GM15510 (cell line): ENCODE results near the gene SLC9C1.

Source experiments
- POLR2A ChIP-seq: IDR thresholded peaks from 3 replicates; pipeline ENCODE4 v1.6.1; 2011; ENCODE audit warnings: borderline replicate concordance; ENCODE audit not compliant: insufficient read length; ENCODE audit errors: extremely low read depth

SLC9C1 gene

GRCh38 chr3:112167758-112168157 is 126.3 kb downstream of the SLC9C1 start:
- no peak for TF ChIP-seq POLR2A

- no peak for TF ChIP-seq POLR2A
Measured at GRCh38 chr3:112149136-112149535, 144.9 kb downstream of the SLC9C1 start.

- TF ChIP-seq POLR2A: no peak
Measured at GRCh38 chr3:112143689-112144088, 150.3 kb downstream of the SLC9C1 start.

- no peak for TF ChIP-seq POLR2A
Measured at GRCh38 chr3:112143251-112143650, 150.8 kb downstream of the SLC9C1 start.

- TF ChIP-seq POLR2A: no peak
Measured at GRCh38 chr3:112141293-112141692, 152.7 kb downstream of the SLC9C1 start.

GRCh38 chr3:112140584-112140983 is 153.4 kb downstream of the SLC9C1 start:
- TF ChIP-seq POLR2A: no peak

- no peak for TF ChIP-seq POLR2A
Measured at GRCh38 chr3:112138219-112138969, 155.6 kb downstream of the SLC9C1 start.

- no peak for TF ChIP-seq POLR2A
Measured at GRCh38 chr3:112137781-112138180, 156.2 kb downstream of the SLC9C1 start.

GRCh38 chr3:112136959-112137693 is 156.9 kb downstream of the SLC9C1 start:
- TF ChIP-seq POLR2A: no peak

- no peak for TF ChIP-seq POLR2A
Measured at GRCh38 chr3:112136046-112136445, 158.0 kb downstream of the SLC9C1 start.

- no peak for TF ChIP-seq POLR2A
Measured at GRCh38 chr3:112134335-112135124, 159.5 kb downstream of the SLC9C1 start.

GRCh38 chr3:112133626-112134334 is 160.2 kb downstream of the SLC9C1 start:
- TF ChIP-seq POLR2A: no peak

- TF ChIP-seq POLR2A: peak; percentile 79
Measured at GRCh38 chr3:112132975-112133448, 161.0 kb downstream of the SLC9C1 start, which contains the start of gene GCSAM. GCSAM (minus strand) TSS chr3:112133248; CDS start chr3:112133120, 128 bp downstream.

- TF ChIP-seq POLR2A: no peak
Measured at GRCh38 chr3:112132554-112132953, 161.5 kb downstream of the SLC9C1 start.
